Measurements from ENCODE around the gene MGLL.

DNA sequence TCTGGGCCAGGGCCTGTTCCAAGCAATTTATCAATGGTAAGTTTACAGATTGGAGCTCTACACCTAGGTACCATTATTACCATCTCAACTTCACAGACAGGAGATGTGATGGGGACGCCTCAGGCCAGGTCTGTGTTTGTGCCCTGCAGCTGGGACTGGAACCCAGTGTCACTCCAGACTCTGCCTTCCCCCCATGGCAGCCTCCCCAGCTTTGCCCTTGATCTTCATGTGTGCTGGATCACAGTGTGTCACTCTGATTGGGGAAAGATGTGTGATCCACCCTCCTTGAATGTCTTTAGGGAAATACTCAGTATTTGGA lies 59.6 kb downstream of the MGLL start:
- TF ChIP-seq, protein P1, sequence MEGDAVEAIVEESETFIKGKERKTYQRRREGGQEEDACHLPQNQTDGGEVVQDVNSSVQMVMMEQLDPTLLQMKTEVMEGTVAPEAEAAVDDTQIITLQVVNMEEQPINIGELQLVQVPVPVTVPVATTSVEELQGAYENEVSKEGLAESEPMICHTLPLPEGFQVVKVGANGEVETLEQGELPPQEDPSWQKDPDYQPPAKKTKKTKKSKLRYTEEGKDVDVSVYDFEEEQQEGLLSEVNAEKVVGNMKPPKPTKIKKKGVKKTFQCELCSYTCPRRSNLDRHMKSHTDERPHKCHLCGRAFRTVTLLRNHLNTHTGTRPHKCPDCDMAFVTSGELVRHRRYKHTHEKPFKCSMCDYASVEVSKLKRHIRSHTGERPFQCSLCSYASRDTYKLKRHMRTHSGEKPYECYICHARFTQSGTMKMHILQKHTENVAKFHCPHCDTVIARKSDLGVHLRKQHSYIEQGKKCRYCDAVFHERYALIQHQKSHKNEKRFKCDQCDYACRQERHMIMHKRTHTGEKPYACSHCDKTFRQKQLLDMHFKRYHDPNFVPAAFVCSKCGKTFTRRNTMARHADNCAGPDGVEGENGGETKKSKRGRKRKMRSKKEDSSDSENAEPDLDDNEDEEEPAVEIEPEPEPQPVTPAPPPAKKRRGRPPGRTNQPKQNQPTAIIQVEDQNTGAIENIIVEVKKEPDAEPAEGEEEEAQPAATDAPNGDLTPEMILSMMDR (IDR thresholded peaks at IDR 0.05) = no peak
- TF ChIP-seq POLR2A (IDR thresholded peaks at IDR 0.05) (no peak), POLR2AphosphoS5 (IDR thresholded peaks at IDR 0.05) (no peak)

Data from breast epithelium (tissue), 3 donors.